ENCODE measurements around the gene OR52E8.

Gene OR52E8

DNA sequence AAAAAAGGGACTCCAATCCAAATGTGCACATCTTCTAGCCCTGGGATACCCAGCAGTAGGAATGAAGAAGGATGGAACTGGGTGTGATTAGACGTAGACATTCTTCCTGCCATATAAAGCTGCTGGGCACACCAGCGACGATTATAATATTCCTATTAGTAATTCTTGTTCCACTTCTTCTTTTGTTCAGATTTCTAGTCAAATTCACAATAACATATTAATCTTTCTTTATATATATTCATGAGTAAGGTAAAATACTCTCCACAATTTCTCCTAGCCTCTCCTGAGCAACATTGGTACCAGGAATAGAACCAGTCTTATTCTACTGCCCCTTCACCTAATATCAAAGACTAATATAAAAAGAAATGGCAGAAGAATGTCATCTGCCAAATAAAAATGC lies at the start of gene OR52E8:
TSS of gene OR52E8 (minus strand) at position 101 of the 400 bp plus-strand sequence. CDS start at position 101, 0 bp downstream.
- Histone ChIP-seq H3K4me3 (ENCODE audit: low read length in 2 of 2) (no peak within 1 kb of the TSS), H3K4me1 (ENCODE audit: control insufficient read depth in 2 of 2, insufficient read depth in 2 of 2, low read length in 2 of 2) (no peaks in the 10 kb centered on the region), H3K9ac (ENCODE audit: low read depth in 1 of 2, low read length in 2 of 2) (no peak within 1 kb of the TSS), H3K9me3 (ENCODE audit: control insufficient read depth in 2 of 2, low read length in 2 of 2) (no peaks in the 10 kb centered on the region), H3K36me3 (ENCODE audit: control insufficient read depth in 2 of 2, insufficient read depth in 2 of 2, low read length in 2 of 2) (no peaks in the 10 kb centered on the region), H3K27me3 (ENCODE audit: control insufficient read depth in 2 of 2, insufficient read depth in 2 of 2, low read length in 2 of 2) (no peaks in the 10 kb centered on the region), H3K27ac (ENCODE audit: low read depth in 2 of 2, low read length in 2 of 2) (no peak within 1 kb of the TSS)

DNA sequence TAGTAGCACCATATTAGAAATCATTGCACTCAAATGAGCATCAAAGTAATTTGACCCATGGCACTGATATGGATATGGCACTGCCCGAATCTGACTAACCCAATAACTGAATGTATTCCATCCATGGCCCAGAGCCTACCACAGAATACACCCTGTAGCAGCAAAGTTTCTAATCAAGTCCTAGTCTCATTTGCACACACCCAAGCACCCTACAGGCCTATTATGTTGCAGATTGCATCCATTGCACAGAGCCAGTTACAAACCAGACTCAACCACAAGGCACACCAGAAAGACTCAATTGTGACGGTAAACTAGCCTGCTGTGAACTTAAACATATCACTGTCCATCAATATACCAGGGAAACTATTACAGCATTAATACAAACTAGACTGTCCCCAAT lies 42.0 kb upstream of the OR52E8 start:
- Histone ChIP-seq H3K27me3 (ENCODE audit: control insufficient read depth in 2 of 2, insufficient read depth in 2 of 2, low read length in 2 of 2) (no peaks in the 10 kb centered on the region), H3K4me1 (ENCODE audit: control insufficient read depth in 2 of 2, insufficient read depth in 2 of 2, low read length in 2 of 2) (no peaks in the 10 kb centered on the region), H3K9me3 (ENCODE audit: control insufficient read depth in 2 of 2, low read length in 2 of 2) (no peaks in the 10 kb centered on the region), H3K27ac (ENCODE audit: low read depth in 2 of 2, low read length in 2 of 2) (no peak overlapping the region), H3K9ac (ENCODE audit: low read depth in 1 of 2, low read length in 2 of 2) (no peak overlapping the region), H3K36me3 (ENCODE audit: control insufficient read depth in 2 of 2, insufficient read depth in 2 of 2, low read length in 2 of 2) (no peaks in the 10 kb centered on the region), H3K4me3 (ENCODE audit: low read length in 2 of 2) (no peak overlapping the region)

DNA sequence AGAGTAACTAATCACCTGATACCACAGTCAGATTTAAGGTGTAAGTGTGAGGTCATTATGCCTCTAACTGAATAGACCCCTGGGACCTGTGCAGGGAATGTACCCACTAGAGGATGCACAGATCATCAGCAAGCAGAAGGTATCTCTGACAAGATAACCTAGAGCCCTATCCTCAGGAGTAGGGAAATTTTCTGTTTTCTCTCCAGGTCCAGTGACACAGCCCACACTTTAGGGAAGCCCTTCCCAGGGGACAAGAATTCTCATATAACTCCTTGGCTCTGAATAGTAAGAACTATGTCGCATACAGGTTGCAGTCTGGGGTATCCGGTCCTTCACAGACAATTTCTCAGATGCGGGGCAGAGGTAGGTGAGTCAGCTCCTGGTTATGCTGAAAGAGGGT lies 35.4 kb upstream of the OR52E8 start, which contains the start of gene OR52E5:
TSS of gene OR52E5 (plus strand) at position 301 of the 400 bp plus-strand sequence. CDS start 7,569 bp downstream, outside the sequence.
- H3K9ac ChIP-seq (ENCODE audit: low read depth in 1 of 2, low read length in 2 of 2), result no peak within 1 kb of the TSS
- no peaks in the 10 kb centered on the region for H3K4me1 ChIP-seq (ENCODE audit: control insufficient read depth in 2 of 2, insufficient read depth in 2 of 2, low read length in 2 of 2)
- H3K27ac ChIP-seq (ENCODE audit: low read depth in 2 of 2, low read length in 2 of 2), result no peak within 1 kb of the TSS
- H3K27me3 ChIP-seq (ENCODE audit: control insufficient read depth in 2 of 2, insufficient read depth in 2 of 2, low read length in 2 of 2), result no peaks in the 10 kb centered on the region
- H3K36me3 ChIP-seq (ENCODE audit: control insufficient read depth in 2 of 2, insufficient read depth in 2 of 2, low read length in 2 of 2), result no peaks in the 10 kb centered on the region
- no peak within 1 kb of the TSS for H3K4me3 ChIP-seq (ENCODE audit: low read length in 2 of 2)
- H3K9me3 ChIP-seq (ENCODE audit: control insufficient read depth in 2 of 2, low read length in 2 of 2), result no peaks in the 10 kb centered on the region

DNA sequence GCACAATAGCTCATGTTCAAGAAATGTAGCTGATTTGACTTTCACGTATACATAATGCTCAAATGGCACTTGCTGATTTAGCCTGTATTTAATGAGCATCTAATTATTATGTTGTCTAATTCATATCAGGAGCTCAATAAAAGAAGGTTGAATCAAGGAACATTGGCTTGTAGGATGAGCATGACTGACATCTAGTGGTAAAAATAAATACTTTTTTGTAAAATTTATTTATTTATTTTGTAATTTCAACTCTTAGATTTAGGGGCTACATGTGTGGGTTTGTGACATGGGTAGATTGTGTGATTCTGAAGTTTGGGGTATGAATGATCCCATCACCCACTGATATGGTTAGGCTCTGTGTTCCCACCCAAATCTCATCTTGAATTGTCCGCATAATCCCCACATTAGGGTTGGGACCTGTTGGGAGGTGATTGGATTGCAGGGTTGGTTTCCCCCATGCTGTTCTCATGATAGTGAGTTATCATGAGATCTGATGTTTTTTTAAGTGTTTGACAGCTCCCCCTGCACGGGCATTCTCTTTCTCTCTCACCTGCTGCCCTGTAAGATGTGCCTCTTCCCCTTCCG lies 33.8 kb upstream of the OR52E8 start:
- Histone ChIP-seq H3K4me3 (ENCODE audit: low read length in 2 of 2) (no peak overlapping the region), H3K9me3 (ENCODE audit: control insufficient read depth in 2 of 2, low read length in 2 of 2) (no peaks in the 10 kb centered on the region), H3K4me1 (ENCODE audit: control insufficient read depth in 2 of 2, insufficient read depth in 2 of 2, low read length in 2 of 2) (no peaks in the 10 kb centered on the region), H3K27me3 (ENCODE audit: control insufficient read depth in 2 of 2, insufficient read depth in 2 of 2, low read length in 2 of 2) (no peaks in the 10 kb centered on the region), H3K9ac (ENCODE audit: low read depth in 1 of 2, low read length in 2 of 2) (no peak overlapping the region), H3K27ac (ENCODE audit: low read depth in 2 of 2, low read length in 2 of 2) (no peak overlapping the region), H3K36me3 (ENCODE audit: control insufficient read depth in 2 of 2, insufficient read depth in 2 of 2, low read length in 2 of 2) (no peaks in the 10 kb centered on the region)

DNA sequence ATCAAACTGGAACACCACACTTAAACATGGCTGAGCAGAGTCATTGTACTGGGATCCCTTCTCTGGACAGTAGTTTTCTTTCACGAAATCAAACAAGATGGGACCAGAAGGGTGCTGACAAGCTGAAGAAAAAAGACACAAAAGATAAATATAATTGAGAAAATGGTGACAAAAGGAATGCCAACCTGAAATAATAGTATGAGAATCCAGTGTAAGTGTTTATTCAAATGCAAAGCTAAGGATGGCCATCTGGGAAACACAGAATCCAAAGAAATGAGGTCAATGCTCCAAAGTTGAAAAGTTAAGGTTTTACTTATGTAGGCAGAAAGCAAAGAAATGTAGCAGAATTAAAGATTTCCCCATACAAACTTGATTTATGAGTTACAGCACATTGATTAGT lies 30.2 kb upstream of the OR52E8 start:
- Histone ChIP-seq H3K27me3 (ENCODE audit: control insufficient read depth in 2 of 2, insufficient read depth in 2 of 2, low read length in 2 of 2) (no peaks in the 10 kb centered on the region), H3K27ac (ENCODE audit: low read depth in 2 of 2, low read length in 2 of 2) (no peak overlapping the region), H3K4me1 (ENCODE audit: control insufficient read depth in 2 of 2, insufficient read depth in 2 of 2, low read length in 2 of 2) (no peaks in the 10 kb centered on the region), H3K36me3 (ENCODE audit: control insufficient read depth in 2 of 2, insufficient read depth in 2 of 2, low read length in 2 of 2) (no peaks in the 10 kb centered on the region), H3K9me3 (ENCODE audit: control insufficient read depth in 2 of 2, low read length in 2 of 2) (no peaks in the 10 kb centered on the region), H3K9ac (ENCODE audit: low read depth in 1 of 2, low read length in 2 of 2) (no peak overlapping the region), H3K4me3 (ENCODE audit: low read length in 2 of 2) (no peak overlapping the region)

DNA sequence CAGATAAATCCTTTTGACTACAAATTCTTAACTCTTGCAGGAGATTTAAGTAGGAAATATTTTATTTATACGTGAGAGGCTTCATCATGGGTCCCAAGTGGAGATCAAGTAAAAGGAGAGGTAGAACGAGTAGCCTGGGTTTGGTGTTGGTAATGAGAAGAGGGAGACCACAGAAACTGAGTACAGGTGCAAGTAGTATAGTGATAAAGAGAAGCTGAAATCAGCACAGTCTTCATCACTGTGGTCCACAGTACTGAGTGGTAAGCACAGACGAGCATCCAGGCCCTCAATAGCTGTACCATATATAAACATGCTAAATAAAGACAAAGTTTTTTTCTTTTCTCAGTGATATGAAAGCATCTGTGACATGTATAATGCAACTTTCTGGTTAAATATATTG lies 29.7 kb upstream of the OR52E8 start:
- H3K36me3 ChIP-seq (ENCODE audit: control insufficient read depth in 2 of 2, insufficient read depth in 2 of 2, low read length in 2 of 2), result no peaks in the 10 kb centered on the region
- no peaks in the 10 kb centered on the region for H3K27me3 ChIP-seq (ENCODE audit: control insufficient read depth in 2 of 2, insufficient read depth in 2 of 2, low read length in 2 of 2)
- H3K9ac ChIP-seq (ENCODE audit: low read depth in 1 of 2, low read length in 2 of 2), result no peak overlapping the region
- no peaks in the 10 kb centered on the region for H3K9me3 ChIP-seq (ENCODE audit: control insufficient read depth in 2 of 2, low read length in 2 of 2)
- no peaks in the 10 kb centered on the region for H3K4me1 ChIP-seq (ENCODE audit: control insufficient read depth in 2 of 2, insufficient read depth in 2 of 2, low read length in 2 of 2)
- H3K4me3 ChIP-seq (ENCODE audit: low read length in 2 of 2), result no peak overlapping the region
- H3K27ac ChIP-seq (ENCODE audit: low read depth in 2 of 2, low read length in 2 of 2), result no peak overlapping the region

DNA sequence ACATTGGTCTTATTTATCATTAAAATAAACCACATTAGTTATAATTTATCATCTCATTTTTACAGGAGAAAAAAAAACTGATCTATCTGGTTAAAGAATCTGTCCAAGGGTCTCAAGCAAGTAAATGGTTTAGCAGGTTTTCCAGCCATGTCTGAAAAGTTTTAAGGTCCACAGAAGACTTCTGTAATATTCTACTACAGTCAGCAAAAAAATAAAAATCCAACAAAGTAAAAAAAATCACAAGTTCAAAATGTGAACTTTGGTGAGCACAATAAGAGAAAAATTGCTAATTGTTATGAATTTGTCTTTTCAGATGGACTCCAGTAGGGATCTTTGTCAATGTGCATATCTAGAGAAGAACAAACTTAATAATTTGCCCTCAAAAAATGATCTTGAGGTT lies 24.3 kb upstream of the OR52E8 start:
- no peaks in the 10 kb centered on the region for H3K9me3 ChIP-seq (ENCODE audit: control insufficient read depth in 2 of 2, low read length in 2 of 2)
- no peak overlapping the region for H3K27ac ChIP-seq (ENCODE audit: low read depth in 2 of 2, low read length in 2 of 2)
- H3K27me3 ChIP-seq (ENCODE audit: control insufficient read depth in 2 of 2, insufficient read depth in 2 of 2, low read length in 2 of 2), result no peaks in the 10 kb centered on the region

DNA sequence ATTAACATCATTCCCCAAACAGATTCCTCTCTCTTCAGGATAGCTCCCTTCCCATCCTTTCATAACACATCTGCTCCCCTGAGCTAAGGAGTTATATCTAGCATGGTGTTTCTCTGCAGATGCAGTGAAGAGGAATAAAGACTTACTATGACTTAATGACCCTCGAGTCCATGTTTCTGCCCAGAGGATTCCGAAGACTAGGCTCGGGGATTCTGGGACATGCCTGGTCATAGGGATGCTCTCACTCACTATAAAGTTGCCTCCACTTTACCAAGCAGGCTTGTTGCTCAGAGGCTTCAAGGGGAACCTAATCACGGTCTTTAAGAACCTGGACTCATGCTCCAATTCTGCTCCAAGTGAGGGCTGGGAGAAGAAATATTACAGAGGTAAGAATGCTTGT lies 22.8 kb upstream of the OR52E8 start, which contains the start of gene OR52E4:
TSS of gene OR52E4 (plus strand) at position 301 of the 400 bp plus-strand sequence. CDS start 3,664 bp downstream, outside the sequence.
- no peak within 1 kb of the TSS for H3K9ac ChIP-seq (ENCODE audit: low read depth in 1 of 2, low read length in 2 of 2)
- no peak within 1 kb of the TSS for H3K4me3 ChIP-seq (ENCODE audit: low read length in 2 of 2)
- H3K9me3 ChIP-seq (ENCODE audit: control insufficient read depth in 2 of 2, low read length in 2 of 2), result no peaks in the 10 kb centered on the region
- no peaks in the 10 kb centered on the region for H3K4me1 ChIP-seq (ENCODE audit: control insufficient read depth in 2 of 2, insufficient read depth in 2 of 2, low read length in 2 of 2)
- H3K36me3 ChIP-seq (ENCODE audit: control insufficient read depth in 2 of 2, insufficient read depth in 2 of 2, low read length in 2 of 2), result no peaks in the 10 kb centered on the region
- no peak within 1 kb of the TSS for H3K27ac ChIP-seq (ENCODE audit: low read depth in 2 of 2, low read length in 2 of 2)
- no peaks in the 10 kb centered on the region for H3K27me3 ChIP-seq (ENCODE audit: control insufficient read depth in 2 of 2, insufficient read depth in 2 of 2, low read length in 2 of 2)

More for the DNA sequence above, 24.3 kb upstream of the OR52E8 start:
- no peaks in the 10 kb centered on the region for H3K36me3 ChIP-seq (ENCODE audit: control insufficient read depth in 2 of 2, insufficient read depth in 2 of 2, low read length in 2 of 2)
- H3K4me3 ChIP-seq (ENCODE audit: low read length in 2 of 2), result no peak overlapping the region
- H3K4me1 ChIP-seq (ENCODE audit: control insufficient read depth in 2 of 2, insufficient read depth in 2 of 2, low read length in 2 of 2), result no peaks in the 10 kb centered on the region
- no peak overlapping the region for H3K9ac ChIP-seq (ENCODE audit: low read depth in 1 of 2, low read length in 2 of 2)

DNA sequence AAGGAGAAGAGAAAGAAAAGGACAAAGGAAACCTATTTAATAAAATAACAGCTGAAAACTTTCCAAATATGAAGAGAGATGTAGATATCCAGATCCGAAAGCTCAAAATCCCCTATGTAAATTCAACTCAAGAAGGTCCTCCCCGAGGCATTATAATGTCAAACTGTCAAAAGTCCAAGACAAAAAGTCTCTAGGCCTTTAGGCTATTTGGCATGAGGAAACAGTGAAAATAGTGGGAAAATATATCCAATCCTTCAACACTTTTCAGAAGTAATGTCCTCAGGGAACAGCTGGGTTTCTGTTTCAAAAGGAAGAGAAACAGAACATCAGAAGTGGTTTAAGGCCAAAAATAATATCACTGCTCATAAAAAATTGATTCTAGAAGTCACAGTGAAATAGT lies 21.1 kb upstream of the OR52E8 start:
- H3K27me3 ChIP-seq (ENCODE audit: control insufficient read depth in 2 of 2, insufficient read depth in 2 of 2, low read length in 2 of 2), result no peaks in the 10 kb centered on the region
- H3K27ac ChIP-seq (ENCODE audit: low read depth in 2 of 2, low read length in 2 of 2), result no peak overlapping the region
- no peaks in the 10 kb centered on the region for H3K9me3 ChIP-seq (ENCODE audit: control insufficient read depth in 2 of 2, low read length in 2 of 2)
- no peaks in the 10 kb centered on the region for H3K36me3 ChIP-seq (ENCODE audit: control insufficient read depth in 2 of 2, insufficient read depth in 2 of 2, low read length in 2 of 2)
- no peak overlapping the region for H3K9ac ChIP-seq (ENCODE audit: low read depth in 1 of 2, low read length in 2 of 2)
- no peaks in the 10 kb centered on the region for H3K4me1 ChIP-seq (ENCODE audit: control insufficient read depth in 2 of 2, insufficient read depth in 2 of 2, low read length in 2 of 2)
- no peak overlapping the region for H3K4me3 ChIP-seq (ENCODE audit: low read length in 2 of 2)

DNA sequence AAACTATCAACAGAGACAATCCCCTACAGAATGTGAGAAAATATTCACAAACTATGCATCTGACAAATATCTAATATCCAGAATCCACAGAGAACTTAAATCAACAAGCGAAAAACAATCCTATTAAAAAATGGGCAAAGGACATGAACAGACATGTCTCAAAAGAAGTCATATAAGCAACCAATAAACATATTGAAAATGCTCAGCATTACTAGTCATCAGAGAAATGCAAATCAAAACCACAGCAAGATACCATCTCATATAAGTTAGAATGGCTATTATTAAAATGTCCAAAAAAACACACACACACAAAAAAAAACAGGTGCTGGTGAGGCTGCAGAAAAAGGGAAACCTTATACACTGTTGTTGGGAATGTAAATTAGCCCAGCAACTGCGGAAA lies 8.3 kb upstream of the OR52E8 start:
- Histone ChIP-seq H3K9ac (ENCODE audit: low read depth in 1 of 2, low read length in 2 of 2) (no peak overlapping the region), H3K36me3 (ENCODE audit: control insufficient read depth in 2 of 2, insufficient read depth in 2 of 2, low read length in 2 of 2) (no peaks in the 10 kb centered on the region), H3K27ac (ENCODE audit: low read depth in 2 of 2, low read length in 2 of 2) (no peak overlapping the region), H3K4me1 (ENCODE audit: control insufficient read depth in 2 of 2, insufficient read depth in 2 of 2, low read length in 2 of 2) (no peaks in the 10 kb centered on the region), H3K27me3 (ENCODE audit: control insufficient read depth in 2 of 2, insufficient read depth in 2 of 2, low read length in 2 of 2) (no peaks in the 10 kb centered on the region), H3K9me3 (ENCODE audit: control insufficient read depth in 2 of 2, low read length in 2 of 2) (no peaks in the 10 kb centered on the region), H3K4me3 (ENCODE audit: low read length in 2 of 2) (no peak overlapping the region)
